Ishikawa (cell line): ENCODE data around the gene MYOT.

Source experiments
- EP300 ChIP-seq: IDR thresholded peaks from 2 replicates; pipeline ENCODE4 v1.6.1; 2012; ENCODE audit warnings: borderline replicate concordance
- FOXM1 ChIP-seq: IDR thresholded peaks from 2 replicates; pipeline ENCODE4 v1.6.1; 2012; ENCODE audit warnings: low read depth, borderline replicate concordance
- RAD21 ChIP-seq: IDR thresholded peaks from 2 replicates; pipeline ENCODE4 v1.6.1; 2012; ENCODE audit warnings: low read depth
- REST ChIP-seq: IDR thresholded peaks from 2 replicates; pipeline ENCODE4 v1.6.1; 2012; ENCODE audit warnings: low read depth, mild to moderate bottlenecking
- TAF1 ChIP-seq: IDR thresholded peaks from 2 replicates; pipeline ENCODE4 v1.6.1; 2012; ENCODE audit warnings: low read depth, mild to moderate bottlenecking
- TEAD4 ChIP-seq: IDR thresholded peaks from 2 replicates; pipeline ENCODE4 v1.6.1; 2012

GRCh38 chr5:137891849-137892248, 24.2 kb downstream of the MYOT start:
- no peak for TF ChIP-seq TAF1
- no peak for TF ChIP-seq RAD21
- TF ChIP-seq FOXM1, result no peak
- no peak for TF ChIP-seq EP300
- no peak for TF ChIP-seq REST
- TF ChIP-seq TEAD4, result no peak
